Lower leg skin (tissue), 3 donors: Measurements from ENCODE around the gene SNX7.

Experiments used
- CTCF ChIP-seq, 3 donors: fragments of 450-650 bp; IDR thresholded peaks; one replicate each; pipeline ENCODE4 v1.5.1; 2016; ENCODE audit warnings: antibody characterized with exemption in 3 of 3, mild to moderate bottlenecking in 3 of 3, moderate library complexity in 2 of 3
- POLR2A ChIP-seq, 2 donors: fragments of 450-650 bp; IDR thresholded peaks; one replicate each; pipeline ENCODE4 v1.6.1; 2016 to 2017; ENCODE audit warnings: antibody characterized with exemption in 2 of 2, mild to moderate bottlenecking in 1 of 2, moderate library complexity in 1 of 2

GRCh38 chr1:98791498-98791897, 130.0 kb downstream of the SNX7 start:
- no peak for TF ChIP-seq CTCF (IDR thresholded peaks at IDR 0.05)
- no peak for TF ChIP-seq POLR2A (IDR thresholded peaks at IDR 0.05)
